ENCODE results near the gene SLC12A8.

- TF ChIP-seq CTCF (conservative IDR thresholded peaks at IDR 0.05) (no peak), ZFX (IDR thresholded peaks at IDR 0.05) (no peak)
These were observed 69.6 kb downstream of the SLC12A8 start for GRCh38 chr3:125142940-125143339.

Data from C4-2B (cell line).